Loucy (cell line): Measurements from ENCODE around the gene EFCAB8.

ENCODE experiments used
- H2AFZ ChIP-seq: fragments of 200-600 bp; sonication (generic); 2 replicates; pipeline ENCODE4 v1.6.0; 2016; ENCODE audit warnings: antibody characterized with exemption, mild to moderate bottlenecking, low read length, moderate library complexity
- H3F3A ChIP-seq: fragments of 200-600 bp; 2 replicates; pipeline ENCODE4 v1.6.0; 2016; ENCODE audit warnings: antibody characterized with exemption, low read depth, mild to moderate bottlenecking
- H3K27me3 ChIP-seq: fragments of 200-600 bp; sonication (generic); 2 replicates; pipeline ENCODE4 v1.6.1; 2014; ENCODE audit warnings: low read length, mild to moderate bottlenecking; ENCODE audit not compliant: insufficient read depth, poor library complexity, severe bottlenecking
- H3K36me3 ChIP-seq: fragments of 200-600 bp; sonication (generic); 2 replicates; pipeline ENCODE4 v1.6.1; 2016; ENCODE audit warnings: low read length; ENCODE audit not compliant: insufficient read depth
- H3K4me1 ChIP-seq: fragments of 200-600 bp; sonication (generic); 2 replicates; pipeline ENCODE4 v1.5.1; 2014; ENCODE audit warnings: low read length, mild to moderate bottlenecking; ENCODE audit not compliant: insufficient read depth, poor library complexity, severe bottlenecking
- H3K4me2 ChIP-seq: fragments of 200-600 bp; sonication (generic); 2 replicates; pipeline ENCODE4 v1.6.0; 2014; ENCODE audit warnings: antibody characterized with exemption, low read length, low read depth, mild to moderate bottlenecking; ENCODE audit not compliant: poor library complexity, severe bottlenecking
- H3K4me3 ChIP-seq: fragments of 200-600 bp; sonication (generic); 2 replicates; pipeline ENCODE4 v1.5.1; 2014; ENCODE audit warnings: low read length, mild to moderate bottlenecking, mixed read lengths; ENCODE audit not compliant: poor library complexity, severe bottlenecking
- H3K79me2 ChIP-seq: fragments of 200-600 bp; sonication (generic); 2 replicates; pipeline ENCODE4 v1.6.1; 2014; ENCODE audit warnings: low read length; ENCODE audit not compliant: insufficient read depth
- H3K9ac ChIP-seq: fragments of 200-600 bp; sonication (generic); 2 replicates; pipeline ENCODE4 v1.6.0; 2014; ENCODE audit warnings: mild to moderate bottlenecking, low read depth, low read length, moderate library complexity; ENCODE audit not compliant: poor library complexity, severe bottlenecking
- H3K9me2 ChIP-seq: fragments of 200-600 bp; sonication (generic); replicated peaks from 2 replicates; pipeline ENCODE4 v1.6.1; 2016; ENCODE audit warnings: low read depth, low read length, mixed read lengths
- H3K9me3 ChIP-seq: fragments of 200-600 bp; sonication (generic); 2 replicates; pipeline ENCODE4 v1.6.1; 2014; ENCODE audit warnings: mild to moderate bottlenecking, antibody characterized with exemption, low read length, low read depth; ENCODE audit not compliant: insufficient read depth
- H4K20me1 ChIP-seq: fragments of 200-600 bp; sonication (generic); 2 replicates; pipeline ENCODE4 v1.6.0; 2014; ENCODE audit warnings: antibody characterized with exemption, low read length, mild to moderate bottlenecking; ENCODE audit not compliant: insufficient read depth, poor library complexity, severe bottlenecking
- EZH2phosphoT487 ChIP-seq: fragments of 200-600 bp; IDR thresholded peaks from 2 replicates; pipeline ENCODE4 v1.6.1; 2018; ENCODE audit warnings: antibody characterized with exemption, mild to moderate bottlenecking, moderate library complexity, borderline replicate concordance
- TF ChIP-seq, protein P1 (sequence below): fragments of 200-600 bp; sonication (generic); conservative IDR thresholded peaks from 2 replicates; pipeline ENCODE4 v1.5.1; 2014; ENCODE audit warnings: mild to moderate bottlenecking, antibody characterized with exemption, low read length

EFCAB8 gene

DNA sequence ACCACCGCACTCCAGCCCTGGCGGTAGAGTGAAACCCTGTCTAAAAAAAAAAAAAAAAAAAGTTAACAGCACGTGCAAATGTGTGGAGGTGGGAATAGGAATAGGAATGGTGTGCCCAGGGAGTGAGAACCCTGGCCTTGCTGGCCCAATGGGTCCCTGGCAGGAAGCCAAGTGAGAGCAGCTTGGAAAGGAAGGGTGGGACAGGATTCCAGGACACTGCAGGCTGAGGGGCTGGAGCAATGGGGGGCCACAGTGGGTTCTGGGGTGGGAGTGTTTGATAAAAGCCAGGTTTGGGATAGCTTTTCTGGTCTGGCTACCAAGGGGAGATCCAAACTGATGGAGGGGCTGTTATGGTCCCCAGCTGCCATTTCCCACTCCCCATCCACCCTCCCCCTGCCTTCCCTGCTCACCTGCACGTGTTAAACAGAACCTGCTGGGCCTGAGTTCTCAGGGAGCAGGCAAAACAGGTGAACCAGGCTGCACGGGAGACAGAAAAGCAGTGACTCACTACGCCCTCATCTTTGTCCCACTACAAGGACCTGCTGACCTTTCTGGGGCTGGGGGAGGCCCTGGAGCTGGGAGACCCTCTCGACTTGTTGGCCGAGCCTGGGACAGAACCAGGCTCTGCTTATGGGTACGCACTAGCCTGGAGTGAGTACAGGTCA is 142.2 kb downstream of the EFCAB8 start:
- Histone ChIP-seq H3K4me2 (no peak overlapping the region), H3K79me2 (no peaks in the 10 kb centered on the region), H3K27me3 (no peaks in the 10 kb centered on the region), H2AFZ (no peak overlapping the region; the same call in 1 of the 2 replicates), H3K4me3 (no peak overlapping the region), H3K9me2 (no peaks in the 10 kb centered on the region), H3F3A (no peaks in the 10 kb centered on the region), H3K9ac (no peak overlapping the region), H4K20me1 (no peaks in the 10 kb centered on the region), H3K36me3 (no peaks in the 10 kb centered on the region), H3K4me1 (no peaks in the 10 kb centered on the region), H3K9me3 (peaks cover 5% of the 10 kb centered on the region; the same call in 1 of the 2 replicates)
- no peak for TF ChIP-seq EZH2phosphoT487
- TF ChIP-seq, protein P1, sequence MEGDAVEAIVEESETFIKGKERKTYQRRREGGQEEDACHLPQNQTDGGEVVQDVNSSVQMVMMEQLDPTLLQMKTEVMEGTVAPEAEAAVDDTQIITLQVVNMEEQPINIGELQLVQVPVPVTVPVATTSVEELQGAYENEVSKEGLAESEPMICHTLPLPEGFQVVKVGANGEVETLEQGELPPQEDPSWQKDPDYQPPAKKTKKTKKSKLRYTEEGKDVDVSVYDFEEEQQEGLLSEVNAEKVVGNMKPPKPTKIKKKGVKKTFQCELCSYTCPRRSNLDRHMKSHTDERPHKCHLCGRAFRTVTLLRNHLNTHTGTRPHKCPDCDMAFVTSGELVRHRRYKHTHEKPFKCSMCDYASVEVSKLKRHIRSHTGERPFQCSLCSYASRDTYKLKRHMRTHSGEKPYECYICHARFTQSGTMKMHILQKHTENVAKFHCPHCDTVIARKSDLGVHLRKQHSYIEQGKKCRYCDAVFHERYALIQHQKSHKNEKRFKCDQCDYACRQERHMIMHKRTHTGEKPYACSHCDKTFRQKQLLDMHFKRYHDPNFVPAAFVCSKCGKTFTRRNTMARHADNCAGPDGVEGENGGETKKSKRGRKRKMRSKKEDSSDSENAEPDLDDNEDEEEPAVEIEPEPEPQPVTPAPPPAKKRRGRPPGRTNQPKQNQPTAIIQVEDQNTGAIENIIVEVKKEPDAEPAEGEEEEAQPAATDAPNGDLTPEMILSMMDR = no peak

DNA sequence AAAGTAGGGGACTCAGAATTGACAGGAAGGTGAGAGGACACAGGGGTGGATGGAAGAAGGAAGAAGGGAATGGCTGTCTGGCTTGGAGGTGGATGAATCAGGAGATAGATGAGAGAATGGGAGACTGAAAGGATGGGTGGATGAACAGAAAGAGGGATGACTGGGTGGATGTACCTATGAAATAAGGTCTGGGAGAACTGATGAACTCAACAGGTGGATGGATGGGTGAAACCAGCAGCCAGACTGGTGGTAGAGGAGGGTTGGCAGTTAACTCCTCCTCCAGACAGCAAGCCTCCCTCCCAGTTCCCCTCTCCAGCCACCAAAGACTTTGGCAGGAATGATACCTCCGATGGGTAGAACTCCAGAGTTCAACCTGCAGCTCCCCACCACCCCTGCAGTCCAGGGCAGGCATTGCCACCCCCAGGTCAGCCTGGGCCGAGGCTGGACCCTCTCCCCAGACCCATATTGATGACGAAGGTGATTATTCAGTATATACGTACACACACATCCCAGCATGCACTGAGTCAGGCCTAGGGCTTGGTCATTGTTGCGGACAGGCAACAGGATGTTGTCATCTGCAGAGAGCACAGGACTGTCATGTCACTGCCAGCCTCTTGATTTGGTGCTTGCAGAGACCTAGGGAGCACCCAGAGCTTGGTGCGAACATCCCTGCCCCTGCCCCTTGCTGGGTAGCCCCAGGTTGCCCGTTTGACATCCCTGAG is 143.5 kb downstream of the EFCAB8 start:
- no peaks in the 10 kb centered on the region for H3K9me2 ChIP-seq
- H4K20me1 ChIP-seq = no peaks in the 10 kb centered on the region
- H3K36me3 ChIP-seq = no peaks in the 10 kb centered on the region
- H2AFZ ChIP-seq = no peak overlapping the region
- no peaks in the 10 kb centered on the region for H3K27me3 ChIP-seq
- H3F3A ChIP-seq = no peaks in the 10 kb centered on the region
- no peaks in the 10 kb centered on the region for H3K4me1 ChIP-seq
- no peak overlapping the region for H3K4me2 ChIP-seq
- no peak for TF ChIP-seq EZH2phosphoT487
- TF ChIP-seq, protein P1 = no peak
- no peaks in the 10 kb centered on the region for H3K79me2 ChIP-seq
- peaks cover 5% of the 10 kb centered on the region; the same call in 1 of the 2 replicates for H3K9me3 ChIP-seq
- H3K9ac ChIP-seq = no peak overlapping the region
- no peak overlapping the region for H3K4me3 ChIP-seq

DNA sequence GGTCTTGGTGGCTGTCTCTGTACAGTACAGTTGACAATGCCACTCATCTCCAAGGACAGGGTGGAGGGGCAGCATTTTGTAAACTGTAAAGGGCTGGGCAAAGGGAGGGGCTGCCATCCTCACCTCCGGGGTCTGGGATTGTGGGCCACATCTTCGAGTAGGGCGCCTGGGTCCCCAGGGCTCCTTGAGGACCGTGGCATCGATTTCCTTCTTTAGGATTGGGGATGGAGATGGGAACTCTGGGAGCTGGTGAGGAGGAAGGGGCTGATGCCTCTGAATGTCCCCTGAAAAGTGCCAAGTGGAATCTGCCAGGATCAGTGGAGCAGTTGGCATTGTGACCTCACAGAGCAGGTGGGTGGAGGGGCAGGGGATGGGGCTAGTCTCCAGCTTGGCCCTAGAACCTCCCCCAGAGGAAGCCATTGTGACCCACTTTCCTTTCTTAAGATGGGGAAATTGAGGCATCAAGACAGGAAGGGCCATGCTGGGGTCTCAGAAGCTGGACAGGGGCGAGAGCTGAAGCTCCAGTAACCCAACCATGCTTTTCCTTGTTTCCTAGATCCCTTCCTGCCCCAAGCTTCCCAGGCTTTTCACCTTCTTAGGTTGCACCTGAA is 145.5 kb downstream of the EFCAB8 start, which contains the start of gene SUN5:
TSS of gene SUN5 (minus strand) at position 293 of the 611 bp plus-strand sequence. CDS start at position 200, 93 bp downstream.
- Histone ChIP-seq H3K4me1 (no peaks in the 10 kb centered on the region), H3K4me3 (no peak within 1 kb of the TSS), H3K9me2 (no peaks in the 10 kb centered on the region), H2AFZ (no peak within 1 kb of the TSS), H4K20me1 (no peaks in the 10 kb centered on the region), H3K4me2 (no peak within 1 kb of the TSS), H3K79me2 (no peaks in the 10 kb centered on the region), H3K9ac (no peak within 1 kb of the TSS), H3F3A (no peaks in the 10 kb centered on the region), H3K9me3 (peaks cover 5% of the 10 kb centered on the region; the same call in 1 of the 2 replicates), H3K36me3 (no peaks in the 10 kb centered on the region), H3K27me3 (no peaks in the 10 kb centered on the region)
- TF ChIP-seq, protein P1 = no peak
